Activated T-helper 1 cell treated with anti-CD3 and anti-CD28 coated beads, Interleukin-12 subunit alpha, Interleukin-12 subunit beta, Interleukin-2, Interleukin-4 antibody, amounts not matched to agents 30 ng/mL and 10 ng/mL and 1 ng/mL, durations not matched to agents 14 hours and 24 hours and 36 hours (primary cell): ENCODE data around the gene SSTR5. TPM values are rescaled to one million over a fixed set of nuclear protein-coding genes. Genes with fewer than 3 reads are reported as not detected.

Experiments used
- DNase-seq: peaks from one replicate; pipeline ENCODE4 v3.0.0; 2021; ENCODE audit warnings: low spot score
- H3K27ac Mint-ChIP-seq: one replicate; pipeline ENCODE4 v1.8.0; 2021; ENCODE audit warnings: mild to moderate bottlenecking, mixed read lengths
- H3K27me3 Mint-ChIP-seq: one replicate; pipeline ENCODE4 v1.8.0; 2022; ENCODE audit warnings: mild to moderate bottlenecking, moderate library complexity, mixed read lengths; ENCODE audit not compliant: insufficient read depth
- H3K36me3 Mint-ChIP-seq: one replicate; pipeline ENCODE4 v1.8.0; 2021; ENCODE audit warnings: low read depth, mixed read lengths
- H3K4me1 Mint-ChIP-seq: one replicate; pipeline ENCODE4 v1.8.0; 2021; ENCODE audit warnings: low read depth, mixed read lengths
- H3K4me3 Mint-ChIP-seq: one replicate; pipeline ENCODE4 v1.8.0; 2021; ENCODE audit warnings: mild to moderate bottlenecking, moderate library complexity, mixed read lengths
- H3K9me3 Mint-ChIP-seq: one replicate; pipeline ENCODE4 v1.8.0; 2021; ENCODE audit warnings: mixed read lengths
- intact Hi-C: fragments of 100-400 bp; cut with micrococcal nuclease; formaldehyde crosslinking; loops from one replicate; pipeline ENCODE4 v1.15.1; 2024
- total RNA-seq: library from RNA; stranded (reverse); gene quantifications from 2 replicates; pipeline ENCODE4 v1.2.3, GENCODE V29; 2022

SSTR5 gene
- total RNA-seq, 1 donor from 2014 or later: not detected

- Mint-ChIP-seq H3K4me3 (no peak overlapping the region), H3K9me3 (no peaks in the 10 kb centered on the region), H3K36me3 (no peaks in the 10 kb centered on the region), H3K27me3 (no peaks in the 10 kb centered on the region), H3K4me1 (no peaks in the 10 kb centered on the region), H3K27ac (no peak overlapping the region)
- no peak for DNase-seq
- intact Hi-C loops: no loop called here
These were observed 54.6 kb downstream of the SSTR5 start for GRCh38 chr16:1127101-1127500.

DNA sequence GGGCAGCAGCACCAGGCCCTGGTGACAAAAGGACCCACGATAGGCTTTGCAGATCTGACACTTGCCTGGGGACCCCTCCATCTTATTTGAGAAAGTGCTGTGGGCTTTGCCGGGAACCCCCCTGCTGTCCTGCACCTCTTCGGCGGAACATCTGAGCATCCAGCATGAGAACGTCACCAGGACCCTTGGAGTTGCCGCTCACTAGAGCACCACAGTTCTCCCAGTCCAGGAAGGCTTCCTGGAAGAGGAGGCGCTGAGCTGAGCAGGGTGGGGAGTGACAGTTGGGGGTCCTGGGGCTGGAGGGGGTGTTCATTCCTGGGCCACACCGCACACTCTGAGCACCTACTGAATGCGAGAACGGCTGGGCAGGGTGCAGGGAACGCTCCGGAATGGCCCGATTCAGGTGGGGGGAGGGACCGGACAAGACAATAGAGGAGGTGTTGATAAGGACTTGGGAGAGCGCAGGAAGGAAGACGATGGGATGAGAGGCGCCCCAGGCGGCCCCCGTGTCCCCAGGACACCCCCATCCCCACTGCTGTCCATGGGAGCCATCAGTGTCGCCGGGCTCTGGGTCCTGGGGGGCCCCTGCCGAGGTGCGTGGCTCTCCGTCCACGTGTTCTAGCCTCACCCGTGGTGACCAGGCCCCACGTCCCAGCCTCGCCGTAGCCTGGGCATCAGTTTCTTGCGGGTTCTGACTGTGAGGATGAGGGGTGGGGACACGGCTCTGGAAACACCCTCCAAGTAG lies 55.6 kb downstream of the SSTR5 start:
- Mint-ChIP-seq H3K36me3 (no peaks in the 10 kb centered on the region), H3K4me1 (no peaks in the 10 kb centered on the region), H3K9me3 (no peaks in the 10 kb centered on the region), H3K27ac (no peak overlapping the region), H3K4me3 (no peak overlapping the region), H3K27me3 (no peaks in the 10 kb centered on the region)
- intact Hi-C loops: no loop called here
- DNase-seq: no peak

- H3K27ac Mint-ChIP-seq: no peak overlapping the region
- H3K27me3 Mint-ChIP-seq: no peaks in the 10 kb centered on the region
- H3K36me3 Mint-ChIP-seq: no peaks in the 10 kb centered on the region
- no peak overlapping the region for H3K4me3 Mint-ChIP-seq
- no peaks in the 10 kb centered on the region for H3K4me1 Mint-ChIP-seq
- no peaks in the 10 kb centered on the region for H3K9me3 Mint-ChIP-seq
- intact Hi-C loops: no loop called here
- DNase-seq: no peak
These were observed 56.8 kb downstream of the SSTR5 start for GRCh38 chr16:1129106-1129960.

- no peaks in the 10 kb centered on the region for H3K27me3 Mint-ChIP-seq
- no peak overlapping the region for H3K27ac Mint-ChIP-seq
- DNase-seq: no peak
- H3K4me1 Mint-ChIP-seq: no peaks in the 10 kb centered on the region
- intact Hi-C loops: no loop called here
- H3K36me3 Mint-ChIP-seq: no peaks in the 10 kb centered on the region
- H3K4me3 Mint-ChIP-seq: no peak overlapping the region
- H3K9me3 Mint-ChIP-seq: no peaks in the 10 kb centered on the region
These were observed 57.8 kb downstream of the SSTR5 start for GRCh38 chr16:1130382-1130781.

Other genes with a start within 250 kb of the SSTR5 start
- 6.8 and 10.4 TPM in 2 replicates for gene LMF1, start 101.8 kb upstream of the SSTR5 start, total RNA-seq
- gene SOX8, start 91.0 kb upstream of the SSTR5 start, total RNA-seq: 0.47 and 0.61 TPM in 2 replicates
- not detected in 2 replicates for gene C1QTNF8, start 23.5 kb downstream of the SSTR5 start, total RNA-seq
- gene CACNA1H, start 80.4 kb downstream of the SSTR5 start, total RNA-seq: 0.12 and 0.18 TPM in 2 replicates
- not detected in 2 replicates for gene TPSG1, start 152.5 kb downstream of the SSTR5 start, total RNA-seq
- gene TPSB2, start 157.4 kb downstream of the SSTR5 start, total RNA-seq: not detected in 2 replicates
- not detected in 2 replicates for gene TPSAB1, start 168.0 kb downstream of the SSTR5 start, total RNA-seq
- not detected in 2 replicates for gene TPSD1, start 183.3 kb downstream of the SSTR5 start, total RNA-seq
- 257 TPM in 2 replicates for gene UBE2I, start 236.9 kb downstream of the SSTR5 start, total RNA-seq